Measurements from ENCODE around the gene ZCCHC17.

ZCCHC17 gene

GRCh38 chr1:31396633-31397351 lies 100.0 kb downstream of the ZCCHC17 start:
- no peak for DNase-seq (ENCODE audit: low spot score)

DNA sequence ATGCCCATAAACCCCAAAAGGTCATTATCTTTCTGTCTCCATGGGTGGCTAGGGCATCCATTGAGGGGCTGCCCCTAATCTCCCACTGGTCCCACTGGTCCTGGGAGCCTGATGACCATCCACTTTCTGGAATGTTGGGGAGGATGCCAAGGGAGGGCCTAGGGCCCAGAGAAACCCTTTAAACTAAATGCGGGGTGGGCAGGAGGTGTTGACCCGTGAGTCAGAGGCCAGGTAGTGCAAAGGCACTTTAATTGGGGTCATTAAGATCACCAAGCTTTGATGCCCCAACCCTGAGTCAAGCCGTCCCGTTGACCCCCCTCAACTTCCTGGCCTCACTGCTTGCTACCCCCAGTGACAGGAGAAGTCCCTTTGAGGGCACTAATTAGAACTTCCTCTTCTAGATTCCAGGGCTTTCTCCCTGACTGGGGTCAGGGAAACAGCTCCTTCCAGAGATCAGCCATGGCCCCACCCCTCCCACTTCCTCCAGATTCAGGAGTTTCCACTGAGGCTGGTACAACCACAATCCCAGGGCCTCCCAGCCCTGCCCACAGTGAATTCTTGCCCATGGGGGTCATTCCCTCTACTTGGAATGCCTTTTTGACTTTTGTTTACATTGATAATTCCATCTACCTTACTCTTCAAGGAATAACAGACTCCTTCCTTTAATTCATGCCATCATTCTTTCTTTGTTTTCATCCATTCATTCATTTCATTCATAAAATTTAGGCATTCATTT lies 100.7 kb downstream of the ZCCHC17 start:
- no peak for DNase-seq (ENCODE audit: low spot score)

DNA sequence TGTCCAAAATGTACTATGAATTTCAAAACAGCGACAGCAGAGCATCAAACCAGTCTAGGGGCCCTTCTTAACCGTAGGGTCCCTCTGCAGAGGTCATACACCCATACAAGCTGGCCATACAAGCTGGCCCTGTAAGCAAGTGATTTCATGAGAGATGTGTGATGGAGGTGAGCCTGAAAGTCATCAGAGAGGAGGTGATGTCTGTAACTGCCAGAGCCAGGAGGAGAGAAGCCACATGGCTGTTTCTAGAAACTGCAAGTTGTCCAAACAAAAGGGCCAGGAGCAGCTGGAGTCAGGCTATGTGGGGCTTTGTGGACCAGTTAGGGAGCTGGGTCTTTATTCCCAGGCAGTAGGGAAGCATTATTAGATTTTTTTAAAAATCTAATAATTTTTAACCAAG lies 101.4 kb downstream of the ZCCHC17 start:
- no peak for DNase-seq (ENCODE audit: low spot score)

DNA sequence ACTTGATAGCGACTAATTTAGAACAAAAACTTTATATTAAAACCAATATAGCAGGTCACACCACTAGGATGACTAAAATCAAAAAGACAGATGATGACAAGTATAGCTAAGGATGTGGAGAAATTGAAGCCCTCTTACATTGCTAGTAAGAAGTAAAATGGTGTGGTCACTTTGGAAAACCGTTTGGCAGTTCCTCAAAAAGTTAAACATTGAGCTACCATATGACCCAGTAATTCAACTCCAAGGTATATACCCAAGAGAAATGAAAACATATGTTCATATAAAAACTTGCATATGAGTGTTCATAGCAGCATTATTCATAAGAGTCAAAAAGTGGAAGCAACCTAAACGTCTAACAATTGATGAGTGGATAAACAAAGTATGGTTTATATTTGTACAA lies 103.1 kb downstream of the ZCCHC17 start:
- no peak for DNase-seq (ENCODE audit: low spot score)

GRCh38 chr1:31400393-31400792 lies 103.6 kb downstream of the ZCCHC17 start:
- DNase-seq (ENCODE audit: low spot score) = no peak

GRCh38 chr1:31401241-31401640 lies 104.4 kb downstream of the ZCCHC17 start:
- no peak for DNase-seq (ENCODE audit: low spot score)

GRCh38 chr1:31405578-31406245 lies 108.9 kb downstream of the ZCCHC17 start:
- DNase-seq (ENCODE audit: low spot score) = no peak

- no peak for DNase-seq (ENCODE audit: low spot score)
Measured at GRCh38 chr1:31407029-31407626, 110.3 kb downstream of the ZCCHC17 start.

DNA sequence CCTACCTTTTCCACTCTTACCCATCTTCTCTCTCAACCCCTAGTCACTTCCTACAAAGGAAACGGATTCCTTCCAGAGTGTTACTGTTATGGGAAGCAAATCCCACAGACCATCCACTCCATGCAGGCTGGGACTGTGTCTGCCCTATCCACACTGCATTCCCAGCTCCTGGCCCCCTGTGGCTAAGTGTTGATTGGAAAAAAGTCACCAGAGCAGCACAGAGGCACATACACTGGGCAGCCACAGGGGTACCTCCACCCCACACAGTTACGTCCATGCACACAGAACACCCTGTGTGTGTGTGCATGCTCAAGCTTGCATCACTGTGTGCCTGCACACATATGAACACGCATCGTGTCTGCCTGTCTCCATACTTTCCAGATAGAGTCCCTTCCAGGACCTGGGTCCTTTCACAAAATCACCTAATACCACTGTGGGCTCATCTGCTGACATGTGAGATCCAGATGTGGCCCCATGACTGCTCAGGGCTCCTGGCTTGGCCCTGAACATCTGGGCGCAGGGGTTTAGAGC lies 112.0 kb downstream of the ZCCHC17 start:
- no peak for DNase-seq (ENCODE audit: low spot score)

- DNase-seq (ENCODE audit: low spot score) = no peak
Measured at GRCh38 chr1:31409946-31410858, 113.4 kb downstream of the ZCCHC17 start.

- DNase-seq (ENCODE audit: low spot score) = no peak
Measured at GRCh38 chr1:31410871-31411270, 114.0 kb downstream of the ZCCHC17 start.

GRCh38 chr1:31412205-31412604 lies 115.4 kb downstream of the ZCCHC17 start:
- DNase-seq (ENCODE audit: low spot score) = no peak

DNA sequence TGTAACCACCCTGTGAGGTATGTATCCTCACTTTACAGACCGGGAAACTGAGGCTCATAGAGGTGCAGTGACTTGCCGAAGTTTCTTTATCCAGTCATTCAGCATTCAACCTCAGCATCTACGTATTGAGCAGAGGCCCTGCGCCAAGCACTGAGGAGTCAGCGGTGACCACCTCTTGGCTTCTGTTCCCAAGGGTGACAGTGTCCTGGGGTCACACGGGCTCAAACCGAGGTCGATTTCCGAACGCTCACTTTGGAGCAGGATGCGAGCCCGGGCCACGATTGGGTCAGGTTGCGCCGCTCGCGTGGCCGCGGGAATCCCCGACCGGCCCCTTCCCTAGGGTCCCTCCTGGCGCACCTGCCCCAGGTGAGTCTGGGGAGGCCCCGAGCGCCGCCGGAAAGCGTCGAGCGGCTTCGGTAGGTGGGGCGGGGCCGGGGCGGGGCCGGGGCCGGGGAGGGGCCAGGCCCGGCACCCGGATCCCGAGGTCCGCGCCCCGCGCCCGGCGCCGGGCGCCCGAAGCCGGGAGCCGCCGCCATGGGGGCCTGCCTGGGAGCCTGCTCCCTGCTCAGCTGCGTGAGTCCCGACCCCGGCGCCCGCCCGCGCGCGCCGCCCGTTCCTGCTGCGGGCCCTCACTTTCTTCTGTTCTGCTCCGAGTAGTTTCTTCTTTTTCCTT lies 116.0 kb downstream of the ZCCHC17 start, which contains the start of gene SERINC2:
Gene SERINC2, plus strand, starts transcription at position 482 of the 673 bp plus-strand sequence. Its CDS starts 53 bp downstream, at position 535.
- peak; percentile 75 for DNase-seq (ENCODE audit: low spot score)

GRCh38 chr1:31413405-31414001 lies 116.7 kb downstream of the ZCCHC17 start:
- DNase-seq (ENCODE audit: low spot score) = peak; percentile 69

All from D341Med (cell line).